Muscle of back (tissue), 11 donors: Measurements from ENCODE around the gene GSTCD. TPM values are rescaled to one million over a fixed set of nuclear protein-coding genes. Genes with fewer than 3 reads are reported as not detected.

Experiments used
- DNase-seq, 3 donors: peaks; one replicate each; pipeline versions ENCODE4 v3.0.0 to v3.0.0-alpha.2; 2013
- polyA plus RNA-seq, 10 donors: library from polyadenylated mRNA; unstranded; fragments of 120-200 nt; gene quantifications; one replicate each; pipeline ENCODE4 v1.2.1, GENCODE V29; 2013; ENCODE audit not compliant: insufficient read length in 10 of 10

The GSTCD gene
- polyA plus RNA-seq, 10 donors: 5.6 to 12.5 (median 9.1) TPM

GRCh38 chr4:105878668-105879067 lies 170.1 kb downstream of the GSTCD start:
- no peak for DNase-seq

GRCh38 chr4:105887508-105887907 lies 178.9 kb downstream of the GSTCD start:
- DNase-seq: no peak

- peak; percentile 34 to 61 (median 43) for DNase-seq
Observed at GRCh38 chr4:105894660-105895582, 186.3 kb downstream of the GSTCD start, which contains the start of gene NPNT. NPNT (plus strand) TSS chr4:105895471; CDS start chr4:105895653, 182 bp downstream.

GRCh38 chr4:105895583-105896460 lies 187.2 kb downstream of the GSTCD start:
- peak; percentile 15 to 59 (median 25) for DNase-seq

- peak in 1 of 3 donors; percentile 14 for DNase-seq
Observed at GRCh38 chr4:105896461-105896942, 187.9 kb downstream of the GSTCD start.

Other genes starting within 250 kb of the GSTCD start
- 10 to 100 TPM; 50.3 to 67.1 (median 57.6) TPM for gene PPA2, start 234.7 kb upstream of the GSTCD start, polyA plus RNA-seq
- gene ARHGEF38, start 156.2 kb upstream of the GSTCD start, polyA plus RNA-seq: 1 to 10 TPM in 1 of 10 donors, under 1 TPM in 8, not detected in 1; 0.04 to 2.0 (median 0.67) TPM
- 10 to 100 TPM; 22.0 to 34.1 (median 29.0) TPM for gene INTS12, start 95 bp upstream of the GSTCD start, polyA plus RNA-seq
- gene NPNT, start 186.7 kb downstream of the GSTCD start, polyA plus RNA-seq: 100 to 1,000 TPM in 9 of 10 donors, 10 to 100 TPM in 1; 75.5 to 179 (median 150) TPM